Body of pancreas (tissue), 4 donors: ENCODE data around the gene ADGRD2. TPM values are rescaled to one million over a fixed set of nuclear protein-coding genes. Genes with fewer than 3 reads are reported as not detected.

Source experiments
- ATAC-seq: fragments of 150-250 bp; one replicate; pipeline ENCODE4 v1.9.1; 2016
- DNase-seq, 4 donors: peaks; one replicate each; pipeline ENCODE4 v3.0.0-alpha.2; 2019
- H3K27ac ChIP-seq, 4 donors: fragments of 200-600 bp; sonication (generic); 1 replicate in 3 of 4; 2 replicates in 1 of 4; pipeline versions ENCODE4 v1.5.1 to v1.6.1; 2016 to 2019; ENCODE audit warnings: mild to moderate bottlenecking in 1 of 4, mixed read lengths in 1 of 4, moderate library complexity in 1 of 4
- H3K27me3 ChIP-seq, 2 donors: fragments of 200-600 bp; sonication (generic); one replicate each; pipeline ENCODE4 v1.6.0; 2016; ENCODE audit warnings: mild to moderate bottlenecking in 1 of 2
- H3K36me3 ChIP-seq, 2 donors: fragments of 200-600 bp; sonication (generic); replicated peaks in 1 of 2; 2 replicates each; pipeline ENCODE4 v1.5.1; 2016; ENCODE audit warnings: low read depth in 2 of 2; ENCODE audit not compliant: insufficient read depth in 1 of 2
- H3K4me1 ChIP-seq: fragments of 200-600 bp; sonication (generic); one replicate; pipeline ENCODE4 v1.6.0; 2016
- H3K4me3 ChIP-seq, 2 donors: fragments of 200-600 bp; sonication (generic); 1 replicate in 1 of 2; 2 replicates in 1 of 2; pipeline ENCODE4 v1.5.1; 2016 to 2019
- H3K9me3 ChIP-seq, 3 donors: fragments of 200-600 bp; sonication (generic); 1 replicate in 2 of 3; 2 replicates in 1 of 3; pipeline ENCODE4 v1.5.1; 2016
- CTCF ChIP-seq, 7 experiments: fragments of 450-650 bp in 4 of 7; fragments of 200-600 bp in 3 of 7; sonication (generic) in 3 of 7; IDR thresholded peaks; one replicate each; pipeline ENCODE4 v1.5.1; 2016 to 2019; ENCODE audit warnings: antibody characterized with exemption in 7 of 7
- POLR2A ChIP-seq, 3 donors: fragments of 450-650 bp; IDR thresholded peaks; one replicate each; pipeline ENCODE4 v1.6.1; 2016; ENCODE audit warnings: antibody characterized with exemption in 3 of 3, mild to moderate bottlenecking in 2 of 3
- WGBS, 2 donors: methylation state at CpG; one replicate each; pipeline ENCODE4 v1.1.5; 2017; 5-methylcytosine and 5-hydroxymethylcytosine counted together
- intact Hi-C: fragments of 100-400 bp; cut with DNase I; formaldehyde crosslinking; loops from one replicate; pipeline ENCODE4 v1.15.1; 2023
- total RNA-seq, 2 donors: library from RNA; depleted of rRNA; stranded (reverse); fragments of >200 nt; gene quantifications; one replicate each; pipeline ENCODE4 v1.1.0, GENCODE V29; 2016

ADGRD2 gene
- total RNA-seq, 2 donors from 2014 or later: not detected

GRCh38 chr9:124511426-124511840 lies 61.2 kb downstream of the ADGRD2 start:
- Histone ChIP-seq H3K4me3 (no peak overlapping the region), H3K9me3 (no peaks in the 10 kb centered on the region), H3K36me3 (no peaks in the 10 kb centered on the region), H3K27ac (no peak overlapping the region), H3K4me1 (peaks cover 5% of the 10 kb centered on the region), H3K27me3 (no peaks in the 10 kb centered on the region)
- TF ChIP-seq CTCF (IDR thresholded peaks at IDR 0.05) (no peak), POLR2A (IDR thresholded peaks at IDR 0.05) (no peak)
- intact Hi-C loops: no loop called here
- 79% methylated on average over 2 to 6 of the region's 6 CpGs for WGBS, 2 donors
- ATAC-seq (no peak), DNase-seq (no peak)

GRCh38 chr9:124511891-124512805 lies 61.9 kb downstream of the ADGRD2 start:
- DNase-seq: no peak
- ATAC-seq: no peak

GRCh38 chr9:124512806-124513204 lies 62.6 kb downstream of the ADGRD2 start:
- no peak overlapping the region for H3K4me3 ChIP-seq
- H3K36me3 ChIP-seq: no peaks in the 10 kb centered on the region
- no peaks in the 10 kb centered on the region for H3K9me3 ChIP-seq
- WGBS, 2 donors: 42 to 58% methylated on average over 6 to 9 of the region's 9 CpGs
- H3K4me1 ChIP-seq: peaks cover 5% of the 10 kb centered on the region
- no peak for TF ChIP-seq CTCF (IDR thresholded peaks at IDR 0.05)
- no peak for TF ChIP-seq POLR2A (IDR thresholded peaks at IDR 0.05)
- H3K27me3 ChIP-seq: no peaks in the 10 kb centered on the region
- DNase-seq: no peak
- H3K27ac ChIP-seq: no peak overlapping the region
- intact Hi-C loops: no loop called here
- no peak for ATAC-seq

More at GRCh38 chr9:124511891-124512805, 61.9 kb downstream of the ADGRD2 start:
- no peak overlapping the region for H3K27ac ChIP-seq
- no peak for TF ChIP-seq CTCF (IDR thresholded peaks at IDR 0.05)
- no peak for TF ChIP-seq POLR2A (IDR thresholded peaks at IDR 0.05)
- no peaks in the 10 kb centered on the region for H3K27me3 ChIP-seq
- 26 to 27% methylated on average over 16 to 23 of the region's 23 CpGs for WGBS, 2 donors
- no peaks in the 10 kb centered on the region for H3K36me3 ChIP-seq
- H3K9me3 ChIP-seq: no peaks in the 10 kb centered on the region
- H3K4me3 ChIP-seq: no peak overlapping the region
- peaks cover 5% of the 10 kb centered on the region for H3K4me1 ChIP-seq
- intact Hi-C loops: no loop called here

- DNase-seq: no peak
- Histone ChIP-seq H3K9me3 (no peaks in the 10 kb centered on the region), H3K36me3 (no peaks in the 10 kb centered on the region), H3K4me1 (peaks cover 5% of the 10 kb centered on the region), H3K27ac (no peak overlapping the region), H3K27me3 (no peaks in the 10 kb centered on the region), H3K4me3 (no peak overlapping the region)
- TF ChIP-seq POLR2A (IDR thresholded peaks at IDR 0.05) (no peak), CTCF (IDR thresholded peaks at IDR 0.05) (no peak)
- ATAC-seq: no peak
- 18 to 33% methylated on average over 3 to 5 of the region's 5 CpGs for WGBS, 2 donors
- intact Hi-C loops: no loop called here
These were observed 63.2 kb downstream of the ADGRD2 start for GRCh38 chr9:124513376-124513994.
